HepG2 (cell line): Measurements from ENCODE around the gene IDNK. TPM values are rescaled to one million over a fixed set of nuclear protein-coding genes. Genes with fewer than 3 reads are reported as not detected.

Experiments used
- AGO1 ChIP-seq: fragments of 200-400 bp; formaldehyde crosslinking; IDR thresholded peaks from 2 replicates; pipeline ENCODE4 v1.6.1; 2017; ENCODE audit warnings: mild to moderate bottlenecking, low read depth, low read length, moderate library complexity; ENCODE audit not compliant: poor library complexity, severe bottlenecking
- ASH2L ChIP-seq: fragments of 300-600, 200-600 bp; sonication (generic); IDR thresholded peaks from 2 replicates; pipeline ENCODE4 v1.7.0; 2017; ENCODE audit warnings: low read depth, mild to moderate bottlenecking, moderate library complexity, mixed read lengths, low read length; ENCODE audit not compliant: insufficient read length
- EHMT2 ChIP-seq: fragments of 200-600 bp; sonication (generic); IDR thresholded peaks from 2 replicates; pipeline ENCODE4 v1.7.0; 2017; ENCODE audit warnings: antibody characterized with exemption, low read depth, low read length, borderline replicate concordance
- FOXJ3 ChIP-seq: sonication (generic); formaldehyde crosslinking; IDR thresholded peaks from 2 replicates; pipeline ENCODE4 v1.4.0; 2020; ENCODE audit warnings: missing genetic modification reagents, mild to moderate bottlenecking, borderline replicate concordance
- HNRNPLL ChIP-seq: fragments of 200-400 bp; formaldehyde crosslinking; IDR thresholded peaks from 2 replicates; pipeline ENCODE4 v1.6.1; 2017; ENCODE audit warnings: mild to moderate bottlenecking, low read depth, low read length; ENCODE audit not compliant: poor library complexity, severe bottlenecking
- MATR3 ChIP-seq: sonication (generic); formaldehyde crosslinking; IDR thresholded peaks from 2 replicates; pipeline ENCODE4 v1.4.0; 2020; ENCODE audit warnings: missing genetic modification reagents
- MXD4 ChIP-seq: IDR thresholded peaks from 2 replicates; pipeline ENCODE4 v1.6.1; 2016; ENCODE audit warnings: mild to moderate bottlenecking, missing biosample characterization, missing genetic modification reagents
- NR2C2 ChIP-seq: sonication (generic); formaldehyde crosslinking; IDR thresholded peaks from 2 replicates; pipeline ENCODE4 v1.4.0; 2020; ENCODE audit warnings: missing genetic modification reagents, mild to moderate bottlenecking, moderate library complexity, borderline replicate concordance
- NR3C1 ChIP-seq: sonication (generic); formaldehyde crosslinking; IDR thresholded peaks from 2 replicates; pipeline ENCODE4 v1.4.0; 2020; ENCODE audit warnings: missing genetic modification reagents
- POGZ ChIP-seq: sonication (generic); formaldehyde crosslinking; IDR thresholded peaks from 2 replicates; pipeline ENCODE4 v1.4.0; 2020; ENCODE audit warnings: mild to moderate bottlenecking, missing genetic modification reagents
- POLR2A ChIP-seq, 2 experiments: IDR thresholded peaks; 2 replicates each; pipeline ENCODE4 v1.6.1; 2011; ENCODE audit warnings: low read depth in 2 of 2, low read length in 2 of 2, mild to moderate bottlenecking in 1 of 2, moderate library complexity in 1 of 2; ENCODE audit not compliant: insufficient read depth in 1 of 2
- SATB2 ChIP-seq: sonication (generic); formaldehyde crosslinking; IDR thresholded peaks from 2 replicates; pipeline ENCODE4 v1.5.0; 2020; ENCODE audit warnings: missing genetic modification reagents
- SKI ChIP-seq: fragments of 450-650 bp; IDR thresholded peaks from one replicate; pipeline ENCODE4 v1.6.1; 2018; ENCODE audit warnings: mild to moderate bottlenecking; ENCODE audit not compliant: partially characterized antibody
- TCF7 ChIP-seq: sonication (generic); IDR thresholded peaks from 2 replicates; pipeline ENCODE4 v1.6.1; 2016; ENCODE audit warnings: antibody characterized with exemption, low read depth
- U2AF1 ChIP-seq: fragments of 200-400 bp; formaldehyde crosslinking; optimal IDR thresholded peaks from 2 replicates; pipeline ENCODE3; 2017; ENCODE audit warnings: mild to moderate bottlenecking, low read depth, low read length
- YEATS4 ChIP-seq: sonication (generic); formaldehyde crosslinking; IDR thresholded peaks from 2 replicates; pipeline ENCODE4 v1.4.0; 2020; ENCODE audit warnings: missing genetic modification reagents, borderline replicate concordance
- ZFYVE20 ChIP-seq: sonication (generic); formaldehyde crosslinking; IDR thresholded peaks from 2 replicates; pipeline ENCODE4 v1.8.0; 2023; ENCODE audit warnings: low read depth, mild to moderate bottlenecking, moderate library complexity, missing genetic modification reagents, borderline replicate concordance
- ZNF230 ChIP-seq: sonication (generic); formaldehyde crosslinking; IDR thresholded peaks from 2 replicates; pipeline ENCODE4 v1.4.0; 2020; ENCODE audit warnings: mild to moderate bottlenecking, missing genetic modification reagents
- ZNF501 ChIP-seq: sonication (generic); formaldehyde crosslinking; IDR thresholded peaks from 2 replicates; pipeline ENCODE4 v1.5.1; 2020; ENCODE audit warnings: mild to moderate bottlenecking, moderate library complexity, missing genetic modification reagents
- ZNF660 ChIP-seq: sonication (generic); formaldehyde crosslinking; IDR thresholded peaks from 2 replicates; pipeline ENCODE4 v1.5.1; 2020; ENCODE audit warnings: mild to moderate bottlenecking, low read depth, missing genetic modification reagents, borderline replicate concordance
- ZNF746 ChIP-seq: sonication (generic); formaldehyde crosslinking; IDR thresholded peaks from 2 replicates; pipeline ENCODE4 v1.8.0; 2022; ENCODE audit warnings: mild to moderate bottlenecking, missing genetic modification reagents
- ZNF878 ChIP-seq: sonication (generic); formaldehyde crosslinking; IDR thresholded peaks from 2 replicates; pipeline ENCODE4 v1.8.1; 2023; ENCODE audit warnings: mild to moderate bottlenecking, missing genetic modification reagents, moderate library complexity
- polyA plus RNA-seq, 8 experiments: library from polyadenylated mRNA; depleted of rRNA in 3 of 8; stranded (reverse) in 7 of 8; unstranded in 1 of 8; fragments of >200 nt; fragmentation: Illumina TruSeq in 4 of 8; extraction: Trizol in 4 of 8; gene quantifications; 2 replicates each; pipeline versions ENCODE4 v1.2.1 to v1.2.3, GENCODE V29; 2011 to 2016; ENCODE audit warnings: low read depth in 4 of 8, missing spikeins in 1 of 8, mixed read lengths in 1 of 8; ENCODE audit not compliant: insufficient read depth in 1 of 8
- total RNA-seq, 5 experiments: library from RNA; depleted of rRNA; stranded (reverse); fragments of >200 nt; fragmentation: Illumina TruSeq; extraction: Trizol; gene quantifications; 2 replicates each; pipeline ENCODE4 v1.2.3, GENCODE V29; 2016; ENCODE audit warnings: low read depth in 1 of 5
- TF ChIP-seq, protein P1 (sequence below): sonication (generic); formaldehyde crosslinking; conservative IDR thresholded peaks from 2 replicates; pipeline ENCODE4 v1.8.0; 2022; ENCODE audit warnings: mild to moderate bottlenecking, moderate library complexity, missing genetic modification reagents
- TF ChIP-seq, protein P2 (sequence below), 2 experiments: sonication (generic) in 1 of 2; formaldehyde crosslinking in 1 of 2; IDR thresholded peaks; 2 replicates each; pipeline versions ENCODE4 v1.4.0 to v1.6.1; 2018 to 2020; ENCODE audit warnings: missing genetic modification reagents in 2 of 2, borderline replicate concordance in 1 of 2, low read depth in 1 of 2, mild to moderate bottlenecking in 1 of 2, missing biosample characterization in 1 of 2
- TF ChIP-seq, protein P3 (sequence below): sonication (generic); formaldehyde crosslinking; IDR thresholded peaks from 2 replicates; pipeline ENCODE4 v1.8.0; 2022; ENCODE audit warnings: mild to moderate bottlenecking, missing genetic modification reagents; ENCODE audit not compliant: insufficient replicate concordance

IDNK gene
- total and polyA plus RNA-seq, 2 of the 13 experiments (the other 11 are each of a cell fraction or from before 2014, with no cell fraction given) = 3.1 to 4.8 TPM

DNA sequence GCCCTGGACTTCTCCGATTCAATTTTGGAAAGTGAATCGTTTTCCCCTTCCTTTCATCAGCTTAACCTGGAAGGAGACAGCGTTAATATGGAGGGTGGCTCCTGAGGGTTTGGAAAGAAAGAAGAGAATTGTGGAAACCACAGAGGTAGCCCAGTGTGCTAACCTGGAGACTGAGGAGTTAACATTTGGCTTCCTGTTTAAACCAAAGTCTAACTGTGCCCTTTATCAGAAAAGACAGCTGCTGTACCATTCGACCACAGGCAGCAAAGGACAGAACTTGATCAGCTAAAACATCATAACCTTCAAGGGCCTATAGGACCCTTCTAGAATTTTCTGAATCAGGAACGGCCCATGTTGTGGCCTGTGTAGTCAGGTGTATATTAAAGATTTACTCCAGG, 735 bp downstream of the IDNK start (continued):
- TF ChIP-seq TCF7 (no peak), ZNF746 (CRISPR knock-in tag) (no peak), SATB2 (0 out of 2 replicates have a peak, but pooled peaks have one; percentile 7), ZNF501 (no peak), U2AF1 (no peak), NR2C2 (no peak), EHMT2 (no peak), ZNF878 (CRISPR knock-in tag) (peak; percentile 68; the same call in 1 of the 2 replicates), AGO1 (no peak), NR3C1 (CRISPR knock-in tag) (no peak), MATR3 (CRISPR knock-in tag) (no peak), YEATS4 (no peak), MXD4 (CRISPR knock-in tag) (no peak), POGZ (CRISPR knock-in tag) (no peak), ZFYVE20 (CRISPR knock-in tag) (no peak), ZNF660 (no peak), POLR2A (IDR thresholded peaks at IDR 0.05; ENCODE audit: insufficient read depth in 1 of 2, low read depth in 2 of 2, low read length in 2 of 2) (peak; percentile 39 to 40; a peak in 2 of 4 replicates), ASH2L (no peak), SKI (no peak), ZNF230 (CRISPR knock-in tag) (no peak), FOXJ3 (CRISPR knock-in tag) (no peak), HNRNPLL (no peak)
- TF ChIP-seq, protein P1, sequence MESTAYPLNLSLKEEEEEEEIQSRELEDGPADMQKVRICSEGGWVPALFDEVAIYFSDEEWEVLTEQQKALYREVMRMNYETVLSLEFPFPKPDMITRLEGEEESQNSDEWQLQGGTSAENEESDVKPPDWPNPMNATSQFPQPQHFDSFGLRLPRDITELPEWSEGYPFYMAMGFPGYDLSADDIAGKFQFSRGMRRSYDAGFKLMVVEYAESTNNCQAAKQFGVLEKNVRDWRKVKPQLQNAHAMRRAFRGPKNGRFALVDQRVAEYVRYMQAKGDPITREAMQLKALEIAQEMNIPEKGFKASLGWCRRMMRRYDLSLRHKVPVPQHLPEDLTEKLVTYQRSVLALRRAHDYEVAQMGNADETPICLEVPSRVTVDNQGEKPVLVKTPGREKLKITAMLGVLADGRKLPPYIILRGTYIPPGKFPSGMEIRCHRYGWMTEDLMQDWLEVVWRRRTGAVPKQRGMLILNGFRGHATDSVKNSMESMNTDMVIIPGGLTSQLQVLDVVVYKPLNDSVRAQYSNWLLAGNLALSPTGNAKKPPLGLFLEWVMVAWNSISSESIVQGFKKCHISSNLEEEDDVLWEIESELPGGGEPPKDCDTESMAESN (CRISPR knock-in tag) = 0 out of 2 replicates have a peak, but pooled peaks have one; percentile 4
- TF ChIP-seq, protein P2, sequence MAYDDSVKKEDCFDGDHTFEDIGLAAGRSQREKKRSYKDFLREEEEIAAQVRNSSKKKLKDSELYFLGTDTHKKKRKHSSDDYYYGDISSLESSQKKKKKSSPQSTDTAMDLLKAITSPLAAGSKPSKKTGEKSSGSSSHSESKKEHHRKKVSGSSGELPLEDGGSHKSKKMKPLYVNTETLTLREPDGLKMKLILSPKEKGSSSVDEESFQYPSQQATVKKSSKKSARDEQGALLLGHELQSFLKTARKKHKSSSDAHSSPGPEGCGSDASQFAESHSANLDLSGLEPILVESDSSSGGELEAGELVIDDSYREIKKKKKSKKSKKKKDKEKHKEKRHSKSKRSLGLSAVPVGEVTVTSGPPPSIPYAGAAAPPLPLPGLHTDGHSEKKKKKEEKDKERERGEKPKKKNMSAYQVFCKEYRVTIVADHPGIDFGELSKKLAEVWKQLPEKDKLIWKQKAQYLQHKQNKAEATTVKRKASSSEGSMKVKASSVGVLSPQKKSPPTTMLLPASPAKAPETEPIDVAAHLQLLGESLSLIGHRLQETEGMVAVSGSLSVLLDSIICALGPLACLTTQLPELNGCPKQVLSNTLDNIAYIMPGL (CRISPR knock-in tag; IDR thresholded peaks at IDR 0.05; ENCODE audit: borderline replicate concordance in 1 of 2, low read depth in 1 of 2) = no peak
- TF ChIP-seq, protein P3, sequence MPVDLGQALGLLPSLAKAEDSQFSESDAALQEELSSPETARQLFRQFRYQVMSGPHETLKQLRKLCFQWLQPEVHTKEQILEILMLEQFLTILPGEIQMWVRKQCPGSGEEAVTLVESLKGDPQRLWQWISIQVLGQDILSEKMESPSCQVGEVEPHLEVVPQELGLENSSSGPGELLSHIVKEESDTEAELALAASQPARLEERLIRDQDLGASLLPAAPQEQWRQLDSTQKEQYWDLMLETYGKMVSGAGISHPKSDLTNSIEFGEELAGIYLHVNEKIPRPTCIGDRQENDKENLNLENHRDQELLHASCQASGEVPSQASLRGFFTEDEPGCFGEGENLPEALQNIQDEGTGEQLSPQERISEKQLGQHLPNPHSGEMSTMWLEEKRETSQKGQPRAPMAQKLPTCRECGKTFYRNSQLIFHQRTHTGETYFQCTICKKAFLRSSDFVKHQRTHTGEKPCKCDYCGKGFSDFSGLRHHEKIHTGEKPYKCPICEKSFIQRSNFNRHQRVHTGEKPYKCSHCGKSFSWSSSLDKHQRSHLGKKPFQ (CRISPR knock-in tag) = no peak
